ENCODE data around the gene SCN3A. TPM values are rescaled to one million over a fixed set of nuclear protein-coding genes. Genes with fewer than 3 reads are reported as not detected.

SCN3A gene
- total RNA-seq, 1 donor from 2014 or later = 2.2 TPM

GRCh38 chr2:165237056-165237455, 33.2 kb upstream of the SCN3A start:
- POLR2A ChIA-PET = no interaction called here
- H3K27ac Mint-ChIP-seq = no peak overlapping the region
- no peaks in the 10 kb centered on the region for H3K4me1 Mint-ChIP-seq
- no peaks in the 10 kb centered on the region for H3K9me3 Mint-ChIP-seq
- intact Hi-C loops (cut with micrococcal nuclease) = loop anchor here (5.0 kb wide), 1 partner anchor 890 kb away; the partner anchor contains the start of gene SCN1A
- TF ChIP-seq, protein P1, sequence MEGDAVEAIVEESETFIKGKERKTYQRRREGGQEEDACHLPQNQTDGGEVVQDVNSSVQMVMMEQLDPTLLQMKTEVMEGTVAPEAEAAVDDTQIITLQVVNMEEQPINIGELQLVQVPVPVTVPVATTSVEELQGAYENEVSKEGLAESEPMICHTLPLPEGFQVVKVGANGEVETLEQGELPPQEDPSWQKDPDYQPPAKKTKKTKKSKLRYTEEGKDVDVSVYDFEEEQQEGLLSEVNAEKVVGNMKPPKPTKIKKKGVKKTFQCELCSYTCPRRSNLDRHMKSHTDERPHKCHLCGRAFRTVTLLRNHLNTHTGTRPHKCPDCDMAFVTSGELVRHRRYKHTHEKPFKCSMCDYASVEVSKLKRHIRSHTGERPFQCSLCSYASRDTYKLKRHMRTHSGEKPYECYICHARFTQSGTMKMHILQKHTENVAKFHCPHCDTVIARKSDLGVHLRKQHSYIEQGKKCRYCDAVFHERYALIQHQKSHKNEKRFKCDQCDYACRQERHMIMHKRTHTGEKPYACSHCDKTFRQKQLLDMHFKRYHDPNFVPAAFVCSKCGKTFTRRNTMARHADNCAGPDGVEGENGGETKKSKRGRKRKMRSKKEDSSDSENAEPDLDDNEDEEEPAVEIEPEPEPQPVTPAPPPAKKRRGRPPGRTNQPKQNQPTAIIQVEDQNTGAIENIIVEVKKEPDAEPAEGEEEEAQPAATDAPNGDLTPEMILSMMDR (IDR thresholded peaks at IDR 0.05) = no peak
- DNase-seq (no peak), ATAC-seq (ENCODE audit: low read depth) (no peak)
- H3K4me3 Mint-ChIP-seq = no peak overlapping the region
- H3K27me3 Mint-ChIP-seq = peaks cover 9% of the 10 kb centered on the region
- no peaks in the 10 kb centered on the region for H3K36me3 Mint-ChIP-seq (ENCODE audit: low read depth)
- CTCF ChIA-PET = interaction anchor here (1.3 to 1.5 kb wide), 2 partner anchors 15 to 637 kb away, joined by 3 to 4 read pairs; no protein-coding TSS in a partner anchor

- Mint-ChIP-seq H3K27me3 (peaks cover 6% of the 10 kb centered on the region), H3K4me1 (no peaks in the 10 kb centered on the region), H3K4me3 (no peak overlapping the region), H3K36me3 (ENCODE audit: low read depth) (no peaks in the 10 kb centered on the region), H3K27ac (no peak overlapping the region), H3K9me3 (no peaks in the 10 kb centered on the region)
- ATAC-seq (ENCODE audit: low read depth) = no peak
- intact Hi-C loops (cut with micrococcal nuclease) = no loop called here
- CTCF ChIA-PET = no interaction called here
- no peak for DNase-seq
- TF ChIP-seq, protein P1 (IDR thresholded peaks at IDR 0.05) = no peak
- POLR2A ChIA-PET = no interaction called here
These were observed 23.7 kb upstream of the SCN3A start for GRCh38 chr2:165227571-165227970.

- ATAC-seq (ENCODE audit: low read depth) = no peak
- ChIA-PET POLR2A (no interaction called here), CTCF (no interaction called here)
- Mint-ChIP-seq H3K27ac (no peak overlapping the region), H3K27me3 (peaks cover 8% of the 10 kb centered on the region), H3K36me3 (ENCODE audit: low read depth) (no peaks in the 10 kb centered on the region), H3K4me1 (no peaks in the 10 kb centered on the region), H3K4me3 (no peak overlapping the region), H3K9me3 (no peaks in the 10 kb centered on the region)
- intact Hi-C loops (cut with micrococcal nuclease) = no loop called here
- TF ChIP-seq, protein P1 (IDR thresholded peaks at IDR 0.05) = no peak
- no peak for DNase-seq
These were observed 21.1 kb upstream of the SCN3A start for GRCh38 chr2:165224941-165225340.

DNA sequence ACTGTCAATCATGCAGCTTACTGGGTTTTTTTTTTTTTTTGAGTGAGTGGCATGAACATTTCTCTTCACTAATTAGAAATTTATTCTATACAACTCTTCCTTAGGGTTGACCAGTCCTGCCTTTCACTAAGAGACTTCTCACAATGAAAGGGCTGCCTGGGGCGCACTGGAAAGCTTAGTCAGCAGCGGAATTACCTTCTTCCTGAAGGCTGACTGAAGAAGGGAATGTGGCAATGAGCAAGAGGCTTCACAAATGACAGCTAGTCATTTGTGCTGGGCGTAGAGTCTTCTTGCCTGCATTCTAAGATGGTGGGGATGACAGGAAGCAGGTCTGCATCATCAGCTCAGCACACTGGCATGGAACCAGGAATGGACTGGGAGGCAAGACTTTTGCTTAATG, 15.6 kb upstream of the SCN3A start:
- Mint-ChIP-seq H3K36me3 (ENCODE audit: low read depth) (no peaks in the 10 kb centered on the region), H3K4me3 (no peak overlapping the region), H3K9me3 (no peaks in the 10 kb centered on the region), H3K27ac (no peak overlapping the region), H3K4me1 (no peaks in the 10 kb centered on the region), H3K27me3 (peaks cover 10% of the 10 kb centered on the region)
- TF ChIP-seq, protein P1 (IDR thresholded peaks at IDR 0.05) = no peak
- no peak for ATAC-seq (ENCODE audit: low read depth)
- ChIA-PET CTCF (interaction anchor here (1.1 to 1.5 kb wide), 2 partner anchors 16 to 203 kb away, joined by 3 to 4 read pairs; no protein-coding TSS in a partner anchor), POLR2A (no interaction called here)
- intact Hi-C loops (cut with micrococcal nuclease) = no loop called here
- no peak for DNase-seq

DNA sequence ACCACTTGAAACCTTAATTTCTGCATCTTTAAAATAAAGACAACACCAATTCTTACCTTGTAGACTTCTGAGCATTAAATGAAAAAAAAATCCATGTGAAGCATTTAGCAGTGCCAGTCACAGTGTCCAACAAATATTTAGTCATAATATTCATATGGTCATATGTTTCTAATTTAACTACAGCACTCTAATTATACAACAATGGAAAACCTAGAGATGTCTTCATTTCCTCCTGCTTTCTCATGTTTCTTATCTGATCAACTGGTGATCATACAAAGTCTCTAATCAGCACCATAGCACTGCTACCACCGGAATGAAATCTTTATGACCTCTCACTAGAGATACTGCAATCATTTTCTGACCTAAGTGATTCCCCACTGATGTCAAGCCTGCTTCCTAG, 10.2 kb upstream of the SCN3A start:
- POLR2A ChIA-PET = no interaction called here
- no peak for ATAC-seq (ENCODE audit: low read depth)
- no peak for DNase-seq
- Mint-ChIP-seq H3K4me1 (no peaks in the 10 kb centered on the region), H3K4me3 (no peak overlapping the region), H3K9me3 (no peaks in the 10 kb centered on the region), H3K27me3 (peaks cover 14% of the 10 kb centered on the region), H3K27ac (no peak overlapping the region), H3K36me3 (ENCODE audit: low read depth) (no peaks in the 10 kb centered on the region)
- TF ChIP-seq, protein P1 (IDR thresholded peaks at IDR 0.05) = no peak
- intact Hi-C loops (cut with micrococcal nuclease) = no loop called here
- CTCF ChIA-PET = no interaction called here

Measured in activated B cell treated with CpG ODN at 0.5 μM for 24 hours (primary cell).